ENCODE data around the gene GTF2IRD2.
A peak's percentile ranks its signal among the peaks of the same experiment; 100 is the strongest.
"Not testable (repeated sequence)": the region's sequence is repeated elsewhere in the genome, so short reads cannot be mapped to it uniquely, and the experiment has no call there.

The GTF2IRD2 gene

GRCh38 chr7:74850833-74851721 lies at the start of gene GTF2IRD2:
TSS of gene GTF2IRD2 (minus strand) at chr7:74851605. CDS start at chr7:74836378, 15,227 bp downstream.
- peak in 1 of 3 experiments; percentile 47 for DNase-seq (ENCODE audit: low read depth in 3 of 3)

GRCh38 chr7:74890158-74891123 lies 39.0 kb upstream of the GTF2IRD2 start:
- peak; percentile 57 to 70 (median 66) for DNase-seq (ENCODE audit: low read depth in 3 of 3)

DNA sequence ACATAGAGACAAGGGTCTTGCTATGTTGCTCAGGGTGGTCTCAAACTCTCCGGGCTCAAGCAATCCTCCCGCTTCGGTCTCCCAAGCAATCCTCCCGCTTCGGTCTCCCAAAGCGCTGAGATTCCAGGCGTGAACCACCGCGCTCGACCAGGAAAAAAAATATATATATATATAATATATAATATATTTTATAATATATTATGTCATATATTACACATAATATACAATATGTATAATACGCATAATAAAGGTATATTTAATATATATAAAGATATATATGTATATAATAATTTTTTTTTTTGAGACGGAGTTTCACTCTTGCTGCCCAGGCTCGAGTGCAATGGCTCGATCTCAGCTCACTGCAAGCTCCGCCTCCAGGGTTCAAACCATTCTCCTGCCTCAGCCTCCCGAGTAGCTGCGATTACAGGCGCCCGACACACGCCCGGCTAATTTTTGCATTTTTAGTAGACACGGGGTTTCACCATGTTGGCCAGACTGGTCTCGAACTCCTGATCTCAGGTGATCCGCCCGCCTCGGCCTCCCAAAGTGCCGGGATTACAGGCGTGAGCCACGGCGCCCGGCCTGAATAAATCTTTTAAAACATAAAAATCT lies 38.2 kb upstream of the GTF2IRD2 start:
- not testable (repeated sequence) for DNase-seq (ENCODE audit: low read depth in 3 of 3)

GRCh38 chr7:74885295-74885694 lies 33.9 kb upstream of the GTF2IRD2 start:
- DNase-seq (ENCODE audit: low read depth in 3 of 3): not testable (repeated sequence)

DNA sequence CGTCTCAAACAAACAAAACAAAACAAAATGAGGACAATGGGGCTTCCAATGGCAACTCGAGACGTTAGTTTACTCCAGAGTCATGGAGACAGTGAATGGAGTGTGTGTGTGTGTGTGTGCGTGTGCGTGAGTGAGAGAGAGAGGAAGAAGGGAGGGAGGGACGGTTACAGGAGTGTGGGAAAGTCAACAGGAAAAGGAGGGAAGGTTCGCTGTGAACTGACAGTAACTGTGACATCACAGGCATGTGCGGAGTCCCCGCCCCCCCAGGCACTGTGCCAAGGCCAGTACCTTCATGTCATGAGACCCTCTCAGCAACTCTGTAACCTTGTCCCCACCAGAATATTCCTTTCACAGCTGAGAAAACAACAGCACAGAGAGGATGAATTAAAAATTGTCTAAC lies 30.7 kb upstream of the GTF2IRD2 start:
- not testable (repeated sequence) for DNase-seq (ENCODE audit: low read depth in 3 of 3)

- DNase-seq (ENCODE audit: low read depth in 3 of 3): not testable (repeated sequence)
Observed at GRCh38 chr7:74874748-74875512, 23.5 kb upstream of the GTF2IRD2 start.

GRCh38 chr7:74874104-74874747 lies 22.8 kb upstream of the GTF2IRD2 start:
- DNase-seq (ENCODE audit: low read depth in 3 of 3): not testable (repeated sequence)

DNA sequence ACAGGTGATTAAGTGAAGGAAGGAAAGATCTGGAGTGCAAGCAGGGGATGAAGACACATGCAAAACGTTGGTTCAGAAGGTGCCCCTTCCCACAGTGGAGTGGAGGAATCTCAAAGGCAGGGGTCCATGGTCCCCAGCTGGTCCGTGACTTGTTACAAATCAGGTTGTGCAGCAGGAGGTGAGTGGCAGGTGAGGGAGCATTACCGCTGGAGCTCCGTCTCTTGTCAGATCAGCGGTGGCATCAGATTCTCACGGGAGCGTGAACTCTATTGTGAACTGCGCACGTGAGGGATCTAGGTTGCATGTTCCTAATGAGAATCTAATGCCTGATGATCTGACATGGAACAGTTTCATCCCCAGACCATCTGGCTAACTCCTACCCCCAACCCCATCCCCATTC lies 21.1 kb upstream of the GTF2IRD2 start:
- DNase-seq (ENCODE audit: low read depth in 3 of 3): not testable (repeated sequence)

GRCh38 chr7:74865777-74866176 lies 14.4 kb upstream of the GTF2IRD2 start:
- not testable (repeated sequence) for DNase-seq (ENCODE audit: low read depth in 3 of 3)

- not testable (repeated sequence) for DNase-seq (ENCODE audit: low read depth in 3 of 3)
Observed at GRCh38 chr7:74849853-74850252, 1.6 kb downstream of the GTF2IRD2 start.

DNA sequence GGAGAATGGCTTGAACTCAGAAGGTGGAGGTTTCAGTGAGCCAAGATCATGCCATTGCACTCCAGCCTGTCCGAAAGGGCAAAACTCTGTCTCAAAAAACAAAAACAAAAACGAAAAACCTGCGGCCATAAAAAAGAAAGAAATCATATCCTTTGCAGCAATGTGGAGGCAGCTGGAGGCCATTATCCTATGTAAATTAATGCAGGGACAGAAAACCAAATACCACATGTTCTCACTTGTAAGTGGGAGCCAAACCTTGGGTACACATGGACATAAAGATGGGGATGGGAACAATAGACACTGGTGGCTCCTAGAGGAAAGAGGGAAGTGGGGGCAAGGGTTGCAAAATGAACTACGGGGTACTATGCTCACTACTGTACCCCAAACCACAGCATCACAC lies 21.0 kb downstream of the GTF2IRD2 start:
- DNase-seq (ENCODE audit: low read depth in 3 of 3): not testable (repeated sequence)

DNA sequence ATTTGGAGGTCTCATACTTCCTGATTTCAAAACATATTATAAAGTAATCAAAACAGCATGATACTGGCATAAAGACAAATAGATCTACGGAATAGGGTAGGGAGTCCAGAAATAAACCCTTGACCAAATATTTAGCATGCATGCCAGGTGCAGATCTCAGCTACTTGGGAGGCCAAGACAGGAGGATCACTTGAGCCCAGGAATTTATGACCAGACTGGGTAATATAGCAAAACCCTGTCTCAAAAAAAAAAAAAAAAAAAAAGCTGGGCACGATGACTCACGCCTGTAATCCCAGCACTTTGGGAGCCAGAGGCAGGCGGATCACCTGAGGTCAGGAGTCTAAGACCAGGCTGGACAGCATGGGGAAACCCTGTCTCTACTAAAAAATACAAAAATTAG lies 21.4 kb downstream of the GTF2IRD2 start:
- not testable (repeated sequence) for DNase-seq (ENCODE audit: low read depth in 3 of 3)

DNA sequence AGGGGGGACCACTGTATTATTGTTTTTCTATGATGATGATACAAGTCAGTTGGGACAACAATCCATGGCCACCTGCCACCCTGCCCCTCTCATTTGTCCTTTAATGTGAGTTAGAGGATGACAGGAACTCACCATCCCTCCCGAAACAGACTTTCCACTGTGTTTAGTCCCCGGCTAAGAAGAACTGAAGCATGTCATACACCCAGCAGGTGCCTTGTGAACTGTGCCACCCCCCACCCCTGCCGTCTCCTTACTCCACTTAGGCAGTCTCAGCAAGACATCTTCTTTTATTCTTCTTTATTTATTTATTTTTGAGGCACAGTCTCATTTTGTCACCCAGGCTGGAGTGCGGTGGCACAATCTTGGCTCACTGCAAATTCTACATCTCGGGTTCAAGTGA lies 30.1 kb downstream of the GTF2IRD2 start:
- not testable (repeated sequence) for DNase-seq (ENCODE audit: low read depth in 3 of 3)

- not testable (repeated sequence) for DNase-seq (ENCODE audit: low read depth in 3 of 3)
Observed at GRCh38 chr7:74820146-74820805, 31.1 kb downstream of the GTF2IRD2 start.

DNA sequence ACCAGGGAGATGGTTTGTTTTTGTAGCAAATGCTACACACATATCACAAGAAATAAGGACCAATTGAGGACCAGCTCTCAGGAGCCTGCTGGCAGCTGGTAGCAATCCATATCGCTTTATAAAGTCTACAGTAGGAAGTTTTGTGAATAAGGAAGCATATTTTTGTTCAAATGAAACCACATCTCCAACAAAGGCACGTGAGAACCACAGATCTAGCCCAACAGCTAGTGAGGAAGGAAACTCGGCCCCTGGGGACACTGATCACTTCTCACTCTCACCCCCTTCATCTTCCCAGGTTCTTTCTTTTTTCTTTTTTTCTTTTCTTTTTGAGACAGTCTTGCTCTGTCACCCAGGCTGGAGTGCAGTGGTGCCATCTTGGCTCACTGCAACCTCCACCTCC lies 35.5 kb downstream of the GTF2IRD2 start:
- not testable (repeated sequence) for DNase-seq (ENCODE audit: low read depth in 3 of 3)

DNA sequence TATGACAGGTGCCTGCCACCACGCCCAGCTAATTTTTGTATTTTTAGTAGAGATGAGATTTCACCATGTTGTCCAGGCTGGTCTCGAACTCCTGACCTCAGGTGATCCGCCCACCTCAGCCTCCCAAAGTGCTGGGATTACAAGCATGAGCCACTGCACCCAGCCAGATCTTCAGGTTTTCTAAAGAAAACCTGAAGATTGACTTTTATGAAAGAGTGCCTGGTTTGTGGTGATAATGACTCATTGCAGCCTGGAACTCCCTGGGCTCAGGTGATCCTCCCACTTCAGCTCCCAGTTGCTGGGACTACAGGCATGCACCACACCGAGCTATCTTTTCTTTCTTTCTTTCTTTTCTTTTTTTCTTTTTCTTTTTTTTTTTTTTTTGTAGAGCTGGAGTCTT lies 52.8 kb downstream of the GTF2IRD2 start:
- DNase-seq (ENCODE audit: low read depth in 3 of 3): not testable (repeated sequence)

DNA sequence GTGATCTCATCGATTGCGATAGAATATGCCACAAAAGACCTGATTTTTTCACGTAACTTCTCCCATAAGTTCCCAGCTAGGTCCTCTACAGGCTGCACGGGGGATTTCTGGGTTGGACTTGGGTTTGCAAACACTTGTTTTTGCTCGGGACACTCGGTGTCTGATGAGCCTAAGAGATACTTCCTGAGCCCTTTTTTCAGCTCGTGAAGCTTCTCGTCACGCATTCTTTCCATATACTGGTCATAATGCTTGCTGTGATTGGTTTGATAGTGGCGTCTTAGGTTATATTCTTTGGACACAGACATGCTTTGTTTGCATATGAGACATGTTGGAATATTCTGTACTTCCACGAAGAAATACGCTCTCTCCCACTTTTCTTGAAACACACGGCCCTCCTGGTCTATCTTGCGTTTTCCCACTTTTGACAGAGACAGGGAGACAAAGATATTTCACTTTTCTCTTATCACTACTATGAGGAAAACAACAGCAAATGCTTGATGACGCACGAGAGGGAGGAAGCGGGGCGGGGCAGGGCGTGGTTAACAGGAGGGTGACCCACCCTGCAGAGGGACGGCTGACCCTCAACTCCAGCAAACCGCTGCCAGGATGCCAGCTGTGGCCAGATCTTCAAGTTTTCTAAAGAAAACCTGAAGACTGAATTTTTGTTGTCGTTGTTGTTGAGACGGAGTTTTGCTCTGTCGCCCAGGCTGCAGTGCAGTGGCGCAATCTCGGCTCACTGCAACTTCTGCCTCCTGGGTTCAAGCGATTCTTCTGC lies 53.4 kb downstream of the GTF2IRD2 start:
- DNase-seq (ENCODE audit: low read depth in 3 of 3): not testable (repeated sequence)

- DNase-seq (ENCODE audit: low read depth in 3 of 3): not testable (repeated sequence)
Observed at GRCh38 chr7:74789200-74789736, 62.1 kb downstream of the GTF2IRD2 start.
